K562 (cell line): ENCODE data around the gene OTUD5. TPM values are rescaled to one million over a fixed set of nuclear protein-coding genes. Genes with fewer than 3 reads are reported as not detected.

Experiments used
- ATAC-seq: fragments of 200-7000 bp; cut with Tn5 transposase; 3 replicates; pipeline ENCODE4 v1.9.1; 2020; ENCODE audit warnings: moderate library complexity
- BruUV-seq: library from RNA; stranded (reverse); fragments of 400-500 nt; replicated peaks from 2 replicates; lab custom pipeline; 2021; lab: Mats Ljungman, UMichigan
- CTCF ChIA-PET: fragments of 300-600 bp; formaldehyde crosslinking; extraction: SDS; loops from one replicate; lab custom pipeline; 2021; ENCODE audit warnings: low intra/inter-chr PET ratio; lab: Yijun Ruan, JAX
- POLR2A ChIA-PET: fragments of 300-600, 350-650 bp; sonication (Branson Sonifier 250); formaldehyde crosslinking; extraction: SDS; loops from one replicate; lab custom pipeline; 2021; ENCODE audit warnings: antibody characterized with exemption, inconsistent platforms; lab: Yijun Ruan, JAX
- DNase-seq, 4 experiments: peaks; one replicate each; pipeline versions ENCODE4 v3.0.0 to v3.0.0-alpha.2; 2011 to 2018; ENCODE audit warnings: low spot score in 3 of 4, mixed read lengths in 3 of 4; ENCODE audit errors: extremely low read depth in 1 of 4
- FAIRE-seq: peaks from 2 replicates; lab custom pipeline; 2011; peaks lifted over from hg19 to GRCh38; lab: Jason Lieb, UNC
- H2AFZ ChIP-seq: 2 replicates; pipeline ENCODE4 v1.6.0; 2011; ENCODE audit warnings: low read depth, low read length, control low read depth, inconsistent platforms
- H3K27ac ChIP-seq: fragments of 200-600 bp; 3 replicates; pipeline ENCODE4 v1.8.0; 2011; ENCODE audit warnings: low read depth, mild to moderate bottlenecking, control low read depth, inconsistent platforms, low read length, moderate library complexity, mixed read lengths; ENCODE audit errors: extremely low read depth
- H3K27me3 ChIP-seq, 2 experiments: fragments of 300-600 bp in 1 of 2; 2 replicates in 1 of 2; 3 replicates in 1 of 2; pipeline versions ENCODE4 v1.6.0 to v1.8.0; 2011; ENCODE audit warnings: inconsistent platforms in 2 of 2, low read length in 2 of 2, mild to moderate bottlenecking in 1 of 2, mixed read lengths in 1 of 2, moderate library complexity in 1 of 2; ENCODE audit not compliant: control insufficient read depth in 2 of 2, insufficient read depth in 2 of 2
- H3K36me3 ChIP-seq: fragments of 300-600 bp; 3 replicates; pipeline ENCODE4 v1.8.0; 2011; ENCODE audit warnings: mild to moderate bottlenecking, low read length, inconsistent platforms; ENCODE audit not compliant: control insufficient read depth, insufficient read depth
- H3K4me1 ChIP-seq, 2 experiments: fragments of 200-600 bp in 1 of 2; replicated peaks in 1 of 2; 2 replicates in 1 of 2; 3 replicates in 1 of 2; pipeline versions ENCODE4 v1.5.1 to v1.8.0; 2011; ENCODE audit warnings: inconsistent platforms in 2 of 2, low read length in 2 of 2, mild to moderate bottlenecking in 1 of 2, mixed read lengths in 1 of 2, moderate library complexity in 1 of 2; ENCODE audit not compliant: control insufficient read depth in 2 of 2, insufficient read depth in 2 of 2
- H3K4me2 ChIP-seq: 2 replicates; pipeline ENCODE4 v1.6.1; 2011; ENCODE audit warnings: low read length, control low read depth, inconsistent platforms, mixed read lengths; ENCODE audit not compliant: insufficient read depth
- H3K4me3 ChIP-seq: fragments of 200-600 bp; sonication (generic), shearing (Covaris generic); 2 replicates; pipeline ENCODE4 v1.5.1; 2016; ENCODE audit warnings: control low read depth, inconsistent platforms
- H3K79me2 ChIP-seq: fragments of 200-600 bp; 3 replicates; pipeline ENCODE4 v1.8.0; 2011; ENCODE audit warnings: low read length, inconsistent platforms; ENCODE audit not compliant: control insufficient read depth, insufficient read depth
- H3K9ac ChIP-seq, 2 experiments: 2 replicates each; pipeline versions ENCODE4 v1.6.0 to v1.6.1; 2011; ENCODE audit warnings: low read depth in 2 of 2, low read length in 2 of 2, control low read depth in 1 of 2, inconsistent platforms in 1 of 2, mild to moderate bottlenecking in 1 of 2, mixed read lengths in 1 of 2; ENCODE audit not compliant: insufficient read depth in 1 of 2
- H3K9me1 ChIP-seq: one replicate; pipeline ENCODE4 v1.6.0; 2011; ENCODE audit warnings: inconsistent platforms, mild to moderate bottlenecking, low read length, moderate library complexity; ENCODE audit not compliant: control insufficient read depth, insufficient read depth
- H3K9me3 ChIP-seq: replicated peaks from 2 replicates; pipeline ENCODE4 v1.5.1; 2011; ENCODE audit warnings: low read depth, low read length, inconsistent platforms; ENCODE audit not compliant: control insufficient read depth, insufficient read depth
- H4K20me1 ChIP-seq: replicated peaks from 2 replicates; pipeline ENCODE4 v1.6.1; 2011; ENCODE audit warnings: low read length, inconsistent platforms, mixed read lengths; ENCODE audit not compliant: control insufficient read depth, insufficient read depth
- CBFA2T2 ChIP-seq: fragments of 450-650 bp; conservative IDR thresholded peaks from 2 replicates; pipeline ENCODE4 v1.6.1; 2017; ENCODE audit warnings: mild to moderate bottlenecking
- CHCHD3 ChIP-seq: fragments of 250-450 bp; sonication (Bioruptor Pico); IDR thresholded peaks from 2 replicates; pipeline ENCODE4 v2.1.2; 2022; ENCODE audit warnings: mild to moderate bottlenecking
- E4F1 ChIP-seq: fragments of 250-450 bp; sonication (Bioruptor Pico); IDR thresholded peaks from 2 replicates; pipeline ENCODE4 v1.5.0; 2021; ENCODE audit warnings: mild to moderate bottlenecking, borderline replicate concordance
- HNRNPH1 ChIP-seq: fragments of 200-400 bp; formaldehyde crosslinking; optimal IDR thresholded peaks from 2 replicates; pipeline ENCODE3; 2017; ENCODE audit warnings: low read depth, mild to moderate bottlenecking, low read length, moderate library complexity
- ILK ChIP-seq: fragments of 450-650 bp; IDR thresholded peaks from 2 replicates; pipeline ENCODE4 v1.6.1; 2016; ENCODE audit warnings: missing genetic modification characterization, low read depth, mild to moderate bottlenecking, missing compliant biosample characterization, moderate library complexity, borderline replicate concordance
- KLF10 ChIP-seq: fragments of 250-450 bp; sonication (Bioruptor Pico); IDR thresholded peaks from 2 replicates; pipeline ENCODE4 v1.6.1; 2021; ENCODE audit warnings: matching md5 sums
- MAFF ChIP-seq: IDR thresholded peaks from 2 replicates; pipeline ENCODE4 v1.6.1; 2012; ENCODE audit warnings: low read length, improper control_type of control experiment
- MIER1 ChIP-seq: fragments of 450-650 bp; IDR thresholded peaks from 2 replicates; pipeline ENCODE4 v1.6.1; 2016; ENCODE audit warnings: antibody characterized with exemption, mild to moderate bottlenecking, low read depth
- TCF3 ChIP-seq: sonication (generic); formaldehyde crosslinking; IDR thresholded peaks from 2 replicates; pipeline ENCODE4 v1.4.0; 2020; ENCODE audit warnings: mild to moderate bottlenecking, missing genetic modification reagents
- ZBED1 ChIP-seq: IDR thresholded peaks from 2 replicates; pipeline ENCODE4 v1.6.1; 2014
- ZBTB26 ChIP-seq: fragments of 450-650 bp; formaldehyde crosslinking; IDR thresholded peaks from 2 replicates; pipeline ENCODE4 v1.4.0; 2022; ENCODE audit warnings: missing genetic modification characterization
- ZNF197 ChIP-seq: fragments of 200-800 bp; sonication (Bioruptor generic); IDR thresholded peaks from 2 replicates; pipeline ENCODE4 v1.6.1; 2016; ENCODE audit warnings: low read depth, missing genetic modification characterization, missing compliant biosample characterization
- WGBS: fragments of 100-300 bp; shearing (Covaris generic); methylation state at CpG from one replicate; pipeline ENCODE4 v1.1.6; 2016; ENCODE audit warnings: low coverage, mixed read lengths; ENCODE audit not compliant: insufficient coverage; ENCODE audit errors: missing lambda C conversion rate; 5-methylcytosine and 5-hydroxymethylcytosine counted together
- in situ Hi-C: fragments of 300-500 bp; cut with MboI; formaldehyde crosslinking; loops from 4 replicates; pipeline ENCODE4 v1.15.0; 2018; ENCODE audit warnings: inconsistent platforms, mixed read lengths
- intact Hi-C: fragments of 100-400 bp; cut with micrococcal nuclease; formaldehyde crosslinking; loops from 2 replicates; pipeline ENCODE4 v1.14.2; 2022
- polyA plus RNA-seq, 8 experiments: library from polyadenylated mRNA; depleted of rRNA in 4 of 8; stranded (reverse) in 5 of 8; unstranded in 3 of 8; fragments of >200 nt; fragmentation: Nextera tagmentation in 2 of 8; fragmentation: Illumina TruSeq in 1 of 8; extraction: Ambion mirVana in 2 of 8; extraction: Trizol in 1 of 8; gene quantifications; 2 replicates each; pipeline versions ENCODE4 v1.2.1 to v1.2.3, GENCODE V29; 2011 to 2014; ENCODE audit warnings: inconsistent platforms in 1 of 8, missing spikeins in 1 of 8
- total RNA-seq, 7 experiments: library from RNA; depleted of rRNA in 6 of 7; stranded (reverse); fragments of >200 nt in 6 of 7; fragmentation: Illumina TruSeq in 2 of 7; extraction: Trizol in 2 of 7; gene quantifications; 2 replicates each; pipeline versions ENCODE4 v1.2.1 to v1.2.3, GENCODE V29; 2011 to 2021; ENCODE audit warnings: low replicate concordance in 1 of 7

Gene OTUD5
- total and polyA plus RNA-seq, 9 of the 15 experiments (the other 6 are each of a cell fraction or from before 2014, with no cell fraction given) = 3.6 to 102 (median 59.0) TPM

GRCh38 chrX:48966796-48967579, 9.6 kb upstream of the OTUD5 start:
- WGBS = 73% methylated on average over 9 of the region's 15 CpGs
- in situ Hi-C loops = no loop called here
- POLR2A ChIA-PET = no interaction called here
- H3K79me2 ChIP-seq = no peaks in the 10 kb centered on the region
- peaks cover 15 to 46% of the 10 kb centered on the region in 2 experiments for H3K4me1 ChIP-seq
- TF ChIP-seq MAFF (peak; percentile 8; the same call in 1 of the 2 replicates), CHCHD3 (CRISPR knock-in tag) (no peak)
- H4K20me1 ChIP-seq = no peaks in the 10 kb centered on the region
- no TSS peak for BruUV-seq
- DNase-seq (no peak), FAIRE-seq (no peak), ATAC-seq (peak; percentile 15; the same call in 2 of the 3 replicates)
- H3K9me1 ChIP-seq = peaks cover 6% of the 10 kb centered on the region
- no peak overlapping the region for H3K4me3 ChIP-seq
- H3K36me3 ChIP-seq = no peaks in the 10 kb centered on the region
- H3K9ac ChIP-seq = peak overlapping the region in 1 of 2 experiments; percentile 37; a peak in 1 of 4 replicates
- H3K27me3 ChIP-seq = no peaks in the 10 kb centered on the region
- no peaks in the 10 kb centered on the region for H3K9me3 ChIP-seq
- H3K4me2 ChIP-seq = no peak overlapping the region
- intact Hi-C loops = no loop called here
- no peak overlapping the region for H3K27ac ChIP-seq
- CTCF ChIA-PET = interaction anchor here (0.6 kb wide), 1 partner anchor 96 kb away, joined by 3 read pairs; no protein-coding TSS in a partner anchor
- H2AFZ ChIP-seq = 0 out of 2 replicates have a peak overlapping the region, but pooled peaks have one; percentile 15

- Histone ChIP-seq H3K4me2 (no peak overlapping the region), H2AFZ (no peak overlapping the region), H4K20me1 (no peaks in the 10 kb centered on the region), H3K27ac (no peak overlapping the region), H3K4me3 (no peak overlapping the region), H3K9me1 (peaks cover 7% of the 10 kb centered on the region), H3K9me3 (no peaks in the 10 kb centered on the region), H3K79me2 (no peaks in the 10 kb centered on the region), H3K9ac (peak overlapping the region in 1 of 2 experiments; percentile 71; a peak in 2 of 4 replicates), H3K4me1 (peaks cover 20 to 46% of the 10 kb centered on the region in 2 experiments), H3K27me3 (no peaks in the 10 kb centered on the region), H3K36me3 (no peaks in the 10 kb centered on the region)
- in situ Hi-C loops (no loop called here), intact Hi-C loops (no loop called here)
- CTCF ChIA-PET = no interaction called here
- 94% methylated on average over 7 of the region's 14 CpGs for WGBS
- FAIRE-seq = no peak
- no peak for ATAC-seq
- DNase-seq = no peak
- POLR2A ChIA-PET = no interaction called here
- BruUV-seq = no TSS peak
- TF ChIP-seq CBFA2T2 = no peak
- no peak for TF ChIP-seq ILK
- TF ChIP-seq TCF3 (CRISPR knock-in tag) = no peak
- no peak for TF ChIP-seq ZBED1
- no peak for TF ChIP-seq ZBTB26
- no peak for TF ChIP-seq HNRNPH1
- TF ChIP-seq MIER1 = no peak
- TF ChIP-seq KLF10 (CRISPR knock-in tag) = no peak
- TF ChIP-seq ZNF197 (CRISPR knock-in tag) = no peak
- no peak for TF ChIP-seq E4F1 (CRISPR knock-in tag)
Measured at GRCh38 chrX:48965959-48966358, 8.6 kb upstream of the OTUD5 start.
